Ovary (tissue), 9 donors: ENCODE results near the gene GRK2. TPM values are rescaled to one million over a fixed set of nuclear protein-coding genes. Genes with fewer than 3 reads are reported as not detected.

ENCODE experiments used
- DNase-seq, 5 donors: peaks; one replicate each; pipeline ENCODE4 v3.0.0-alpha.2; 2019 to 2020
- H3K27ac ChIP-seq, 2 donors: fragments of 200-600 bp; one replicate each; pipeline versions ENCODE4 v1.5.1 to v1.8.0; 2019 to 2022
- H3K27me3 ChIP-seq: fragments of 200-600 bp; one replicate; pipeline ENCODE4 v1.8.0; 2022
- H3K36me3 ChIP-seq: fragments of 200-600 bp; sonication (generic); one replicate; pipeline ENCODE4 v1.5.1; 2019
- H3K4me1 ChIP-seq: one replicate; pipeline ENCODE4 v1.8.1; 2013; ENCODE audit warnings: mild to moderate bottlenecking, moderate library complexity; ENCODE audit not compliant: insufficient read depth
- H3K4me3 ChIP-seq: fragments of 200-600 bp; sonication (generic); one replicate; pipeline ENCODE4 v1.5.1; 2017
- H3K9me3 ChIP-seq, 2 donors: fragments of 200-600 bp in 1 of 2; sonication (generic) in 1 of 2; one replicate each; pipeline versions ENCODE4 v1.5.1 to v1.8.1; 2013 to 2019; ENCODE audit warnings: mild to moderate bottlenecking in 1 of 2, moderate library complexity in 1 of 2
- CTCF ChIP-seq, 3 donors: fragments of 450-650 bp in 2 of 3; fragments of 200-600 bp in 1 of 3; IDR thresholded peaks; one replicate each; pipeline versions ENCODE4 v1.5.1 to v1.8.0; 2016 to 2022; ENCODE audit warnings: antibody characterized with exemption in 3 of 3, mild to moderate bottlenecking in 1 of 3
- EP300 ChIP-seq: sonication (generic); formaldehyde crosslinking; IDR thresholded peaks from one replicate; pipeline ENCODE4 v1.6.1; 2017; ENCODE audit warnings: antibody characterized with exemption
- POLR2A ChIP-seq: fragments of 450-650 bp; IDR thresholded peaks from one replicate; pipeline ENCODE4 v1.6.1; 2017; ENCODE audit warnings: antibody characterized with exemption, mild to moderate bottlenecking, moderate library complexity
- WGBS, 3 donors: extraction: QIAGEN DNeasy Blood & Tissue Kit in 1 of 3; methylation state at CpG; one replicate each; pipeline versions ENCODE4 v1.1.5 to v1.1.7; 2013 to 2017; 5-methylcytosine and 5-hydroxymethylcytosine counted together
- intact Hi-C, 4 donors: fragments of 100-400 bp; cut with DNase I; formaldehyde crosslinking; loops; one replicate each; pipeline versions ENCODE4 v1.11.0 to v1.15.1; 2022 to 2023
- polyA plus RNA-seq, 2 donors: library from polyadenylated mRNA; stranded (reverse); fragments of 200-250 nt in 1 of 2; fragments of 350-450 nt in 1 of 2; fragmentation: Illumina TruSeq in 1 of 2; extraction: RNeasy Lipid Tissue Mini Kit (QIAGEN cat#74804) in 1 of 2; gene quantifications; one replicate each; pipeline ENCODE4 v1.2.3, GENCODE V29; 2013 to 2014
- total RNA-seq, 7 donors: library from RNA; depleted of rRNA in 2 of 7; stranded (reverse); fragments of >200 nt in 2 of 7; fragmentation: NEBNext Ultra II Directional in 3 of 7; extraction: Animal tissue kit (Norgen Biotek cat#: 25700) in 3 of 7; gene quantifications; one replicate each; pipeline versions ENCODE4 v1.1.0 to v1.2.4, GENCODE V29; 2016 to 2023
- donor health status: DM: no; HTN: no; CAD: no; lungs with moderate emphysema.
- donor health status: DM: no; HTN: no; CAD: no.
- donor health status: Bipolar disorder and iron deficiency.
- donor health status: DM: yes; HTN: yes; CAD: no.
- donor health status: DM: no; HTN: no; CAD: no.
- donor health status: DM: yes; HTN: yes; CAD: no.

GRK2 gene
- total and polyA plus RNA-seq, 9 donors, result 21.5 to 58.1 (median 40.5) TPM

GRCh38 chr11:67309661-67310061 lies 43.4 kb downstream of the GRK2 start:
- intact Hi-C loops, result loop anchor here in 1 of 4 donors (5.0 kb wide), 1 partner anchor 37 kb away; no protein-coding TSS in a partner anchor
- WGBS, 3 donors, result 87 to 90% (median 89%) methylated on average over 14 of the region's 14 CpGs
- Histone ChIP-seq H3K4me1 (peaks cover under 1% of the 10 kb centered on the region), H3K27me3 (no peaks in the 10 kb centered on the region), H3K27ac (no peak overlapping the region), H3K36me3 (no peaks in the 10 kb centered on the region), H3K4me3 (no peak overlapping the region), H3K9me3 (no peaks in the 10 kb centered on the region)
- TF ChIP-seq POLR2A, result no peak
- no peak for TF ChIP-seq EP300
- TF ChIP-seq CTCF (IDR thresholded peaks at IDR 0.05), result no peak
- no peak for DNase-seq

DNA sequence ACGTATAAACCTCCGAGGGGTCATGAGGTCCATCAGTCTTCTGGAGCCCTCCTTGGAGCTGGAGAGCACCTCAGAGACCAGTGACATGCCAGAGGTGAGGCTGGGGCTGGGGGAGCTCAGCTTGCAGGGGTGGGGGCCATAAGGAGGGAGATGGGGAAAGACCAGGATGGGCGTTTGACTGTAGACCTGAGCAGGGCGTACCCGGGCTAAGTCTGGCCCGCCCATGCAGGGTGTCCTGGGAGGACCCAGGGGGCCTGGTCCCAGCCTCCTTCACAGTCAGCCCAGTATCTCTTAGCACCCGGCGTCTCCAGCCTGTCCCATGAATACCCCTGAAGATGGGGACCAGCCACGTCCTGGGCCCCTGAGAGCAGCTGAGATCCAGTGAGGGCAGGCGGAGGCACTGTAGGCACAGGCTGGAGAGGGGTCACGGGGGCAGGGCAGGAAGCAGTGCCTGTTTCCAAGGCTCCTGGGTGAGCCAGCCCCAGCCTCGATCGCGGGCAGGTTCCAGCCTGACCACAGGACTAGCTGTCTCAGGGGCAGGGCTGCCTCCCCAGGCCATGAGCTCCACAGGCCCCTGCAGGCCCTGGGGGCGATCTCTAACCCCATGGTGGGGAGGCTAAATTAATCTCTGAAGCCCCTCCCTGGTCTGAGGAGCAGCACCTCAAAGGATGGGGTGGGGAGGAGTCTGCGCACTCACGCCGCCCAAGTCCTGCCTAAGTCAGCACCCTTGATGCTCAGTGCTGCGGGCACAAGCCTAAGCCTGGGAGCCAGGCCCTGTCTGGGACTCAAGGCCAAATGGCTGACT lies 44.2 kb downstream of the GRK2 start:
- no peak for TF ChIP-seq CTCF (IDR thresholded peaks at IDR 0.05)
- no peak for TF ChIP-seq POLR2A

GRCh38 chr11:67311051-67311555 lies 44.8 kb downstream of the GRK2 start:
- Histone ChIP-seq H3K36me3 (no peaks in the 10 kb centered on the region), H3K27me3 (no peaks in the 10 kb centered on the region), H3K27ac (no peak overlapping the region), H3K4me1 (no peaks in the 10 kb centered on the region), H3K9me3 (no peaks in the 10 kb centered on the region), H3K4me3 (no peak overlapping the region)
- intact Hi-C loops, result no loop called here
- TF ChIP-seq CTCF (IDR thresholded peaks at IDR 0.05) (no peak), EP300 (no peak), POLR2A (no peak)
- 84 to 88% (median 86%) methylated on average over 18 of the region's 18 CpGs for WGBS, 3 donors
- no peak for DNase-seq

More for the DNA sequence above, 44.2 kb downstream of the GRK2 start:
- no peaks in the 10 kb centered on the region for H3K36me3 ChIP-seq
- no peaks in the 10 kb centered on the region for H3K27me3 ChIP-seq
- DNase-seq, result no peak
- no peaks in the 10 kb centered on the region for H3K4me1 ChIP-seq
- H3K9me3 ChIP-seq, result no peaks in the 10 kb centered on the region
- H3K27ac ChIP-seq, result no peak overlapping the region
- H3K4me3 ChIP-seq, result no peak overlapping the region
- intact Hi-C loops, result no loop called here
- 88 to 90% (median 90%) methylated on average over 14 to 19 of the region's 19 CpGs for WGBS, 3 donors

GRCh38 chr11:67311556-67312082 lies 45.3 kb downstream of the GRK2 start:
- Histone ChIP-seq H3K27me3 (no peaks in the 10 kb centered on the region), H3K9me3 (no peaks in the 10 kb centered on the region), H3K27ac (no peak overlapping the region), H3K4me3 (no peak overlapping the region), H3K36me3 (no peaks in the 10 kb centered on the region), H3K4me1 (no peaks in the 10 kb centered on the region)
- 87 to 90% (median 87%) methylated on average over 15 of the region's 15 CpGs for WGBS, 3 donors
- no peak for DNase-seq
- TF ChIP-seq CTCF (IDR thresholded peaks at IDR 0.05) (no peak), EP300 (no peak), POLR2A (no peak)
- intact Hi-C loops, result no loop called here
